ENCODE measurements around the gene CCDC69.
"Not testable (repeated sequence)": the region's sequence is repeated elsewhere in the genome, so short reads cannot be mapped to it uniquely, and the experiment has no call there.

The CCDC69 gene

GRCh38 chr5:151223447-151224264 is at the start of gene CCDC69:
Gene CCDC69 (minus strand): TSS chr5:151224092. CDS start chr5:151223970, 122 bp downstream.
- DNase-seq = peak; percentile 34

GRCh38 chr5:151271336-151271735 is 47.4 kb upstream of the CCDC69 start:
- DNase-seq = no peak

- DNase-seq = no peak
Observed at GRCh38 chr5:151270599-151270998, 46.7 kb upstream of the CCDC69 start.

- no peak for DNase-seq
Observed at GRCh38 chr5:151267491-151268260, 43.8 kb upstream of the CCDC69 start.

GRCh38 chr5:151264113-151264512 is 40.2 kb upstream of the CCDC69 start:
- DNase-seq = no peak

GRCh38 chr5:151262532-151262931 is 38.6 kb upstream of the CCDC69 start:
- DNase-seq = no peak

- no peak for DNase-seq
Observed at GRCh38 chr5:151259931-151260330, 36.0 kb upstream of the CCDC69 start.

GRCh38 chr5:151258816-151259215 is 34.9 kb upstream of the CCDC69 start:
- no peak for DNase-seq

GRCh38 chr5:151258201-151258611 is 34.3 kb upstream of the CCDC69 start:
- DNase-seq = no peak

- no peak for DNase-seq
Observed at GRCh38 chr5:151257731-151258181, 33.9 kb upstream of the CCDC69 start.

- DNase-seq = no peak
Observed at GRCh38 chr5:151255621-151256286, 31.9 kb upstream of the CCDC69 start.

- DNase-seq = not testable (repeated sequence)
Observed at GRCh38 chr5:151254990-151255389, 31.1 kb upstream of the CCDC69 start.

- DNase-seq = no peak
Observed at GRCh38 chr5:151254556-151254955, 30.7 kb upstream of the CCDC69 start.

- DNase-seq = no peak
Observed at GRCh38 chr5:151253605-151253950, 29.7 kb upstream of the CCDC69 start.

GRCh38 chr5:151252762-151253604 is 29.1 kb upstream of the CCDC69 start, which contains the start of gene GM2A:
Gene GM2A (plus strand): TSS chr5:151253185. CDS start chr5:151253217, 32 bp downstream.
- DNase-seq = peak; percentile 91

GRCh38 chr5:151251621-151252020 is 27.7 kb upstream of the CCDC69 start:
- no peak for DNase-seq

GRCh38 chr5:151251001-151251551 is 27.2 kb upstream of the CCDC69 start:
- no peak for DNase-seq

- DNase-seq = no peak
Observed at GRCh38 chr5:151250346-151251000, 26.6 kb upstream of the CCDC69 start.

GRCh38 chr5:151249281-151249680 is 25.4 kb upstream of the CCDC69 start:
- no peak for DNase-seq

- DNase-seq = no peak
Observed at GRCh38 chr5:151248651-151249050, 24.8 kb upstream of the CCDC69 start.

- DNase-seq = no peak
Observed at GRCh38 chr5:151245680-151246219, 21.9 kb upstream of the CCDC69 start.
